ENCODE data around the gene VCL. TPM values are rescaled to one million over a fixed set of nuclear protein-coding genes. Genes with fewer than 3 reads are reported as not detected.

The VCL gene
- total RNA-seq, 1 experiment from 2014 or later = 106 TPM

DNA sequence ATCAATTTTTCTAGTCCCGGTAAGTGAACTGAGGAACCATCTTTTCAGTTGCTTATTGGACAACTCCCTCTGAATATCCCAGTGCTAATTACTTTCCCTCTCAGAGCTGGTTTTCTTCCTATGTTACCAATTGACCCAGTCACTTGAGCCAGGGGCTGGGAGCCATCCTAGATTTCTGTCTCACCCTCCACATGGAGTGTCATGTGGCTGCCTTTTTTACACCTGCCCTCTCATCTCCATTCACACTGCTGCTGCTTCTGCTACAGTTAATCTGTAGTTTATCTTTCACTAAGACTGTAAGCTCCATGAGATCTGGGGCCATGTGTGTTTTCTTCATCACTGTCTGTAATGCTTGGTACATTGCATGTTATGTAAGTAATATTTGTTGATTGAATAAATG is 35.8 kb downstream of the VCL start:
- intact Hi-C loops (cut with micrococcal nuclease) = no loop called here
- Histone ChIP-seq H3K36me3 (ENCODE audit: control insufficient read depth in 1 of 2, insufficient read depth in 2 of 2, low read length in 2 of 2) (peaks cover 0 to 3% of the 10 kb centered on the region in 2 experiments; a peak in 1 of 4 replicates), H3K79me2 (ENCODE audit: insufficient read depth, low read length) (peaks cover 81% of the 10 kb centered on the region), H4K20me1 (ENCODE audit: insufficient read depth) (no peaks in the 10 kb centered on the region), H3K4me2 (ENCODE audit: low read length) (no peak overlapping the region), H3K27me3 (ENCODE audit: insufficient read depth, low read length) (no peaks in the 10 kb centered on the region), H3K4me1 (ENCODE audit: control insufficient read depth in 1 of 2, insufficient read depth in 2 of 2, low read length in 2 of 2) (peaks cover 0 to 12% of the 10 kb centered on the region in 2 experiments; a peak in 3 of 4 replicates), H2AFZ (ENCODE audit: low read depth, low read length, poor library complexity, severe bottlenecking) (no peak overlapping the region), H3K9ac (ENCODE audit: low read length) (no peak overlapping the region), H3K9me3 (ENCODE audit: control insufficient read depth in 1 of 2, insufficient read depth in 1 of 2, low read depth in 1 of 2, low read length in 2 of 2) (no peaks in the 10 kb centered on the region), H3K27ac (ENCODE audit: low read depth, low read length) (no peak overlapping the region), H3K9me2 (ENCODE audit: insufficient read depth) (no peaks in the 10 kb centered on the region), H3K4me3 (replicated peaks in 1 of 2; ENCODE audit: low read depth in 1 of 2, low read length in 2 of 2) (no peak overlapping the region)
- RAD21 ChIA-PET (ENCODE audit: low non-redundant PET in 1 of 2, low total read pairs in 2 of 2, uncharacterized antibody in 2 of 2, unreplicated experiment in 2 of 2) = no interaction called here
- POLR2A ChIA-PET = no interaction called here
- no peak for DNase-seq (ENCODE audit: low read depth, low spot score)
- TF ChIP-seq YY1 (IDR thresholded peaks at IDR 0.05; ENCODE audit: extremely low read depth, insufficient replicate concordance, low read depth, low read length) (no peak), POLR2A (IDR thresholded peaks at IDR 0.05; ENCODE audit: borderline replicate concordance, extremely low read depth, insufficient read depth, insufficient read length) (no peak), CEBPB (IDR thresholded peaks at IDR 0.05; ENCODE audit: low read depth) (no peak)
- TF ChIP-seq, protein P1, sequence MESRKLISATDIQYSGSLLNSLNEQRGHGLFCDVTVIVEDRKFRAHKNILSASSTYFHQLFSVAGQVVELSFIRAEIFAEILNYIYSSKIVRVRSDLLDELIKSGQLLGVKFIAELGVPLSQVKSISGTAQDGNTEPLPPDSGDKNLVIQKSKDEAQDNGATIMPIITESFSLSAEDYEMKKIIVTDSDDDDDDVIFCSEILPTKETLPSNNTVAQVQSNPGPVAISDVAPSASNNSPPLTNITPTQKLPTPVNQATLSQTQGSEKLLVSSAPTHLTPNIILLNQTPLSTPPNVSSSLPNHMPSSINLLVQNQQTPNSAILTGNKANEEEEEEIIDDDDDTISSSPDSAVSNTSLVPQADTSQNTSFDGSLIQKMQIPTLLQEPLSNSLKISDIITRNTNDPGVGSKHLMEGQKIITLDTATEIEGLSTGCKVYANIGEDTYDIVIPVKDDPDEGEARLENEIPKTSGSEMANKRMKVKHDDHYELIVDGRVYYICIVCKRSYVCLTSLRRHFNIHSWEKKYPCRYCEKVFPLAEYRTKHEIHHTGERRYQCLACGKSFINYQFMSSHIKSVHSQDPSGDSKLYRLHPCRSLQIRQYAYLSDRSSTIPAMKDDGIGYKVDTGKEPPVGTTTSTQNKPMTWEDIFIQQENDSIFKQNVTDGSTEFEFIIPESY (IDR thresholded peaks at IDR 0.05; ENCODE audit: extremely low read depth, insufficient replicate concordance, low read length) = no peak
- CTCF ChIA-PET = no interaction called here
- no peak for ATAC-seq
- BruUV-seq (replicated peaks) = no TSS peak

DNA sequence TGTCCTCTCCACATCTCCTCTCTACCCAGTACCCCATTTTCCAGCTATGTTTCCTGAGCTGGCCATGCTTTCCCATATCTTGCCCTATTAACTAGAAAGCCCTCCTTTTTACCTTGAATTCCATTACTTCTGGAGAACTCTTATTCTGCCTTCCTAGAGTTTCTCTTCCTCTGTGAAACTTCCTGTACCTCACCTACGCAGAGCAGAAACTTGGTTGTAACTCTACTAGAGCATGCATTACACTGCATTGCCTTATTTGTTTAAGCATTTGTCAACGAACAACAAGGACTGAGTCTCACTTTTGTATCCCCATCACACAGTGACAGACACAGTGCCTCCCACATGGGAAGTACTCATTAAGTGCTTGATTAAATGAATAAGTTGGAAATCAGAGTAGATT is 36.4 kb downstream of the VCL start:
- Histone ChIP-seq H3K4me3 (replicated peaks in 1 of 2; ENCODE audit: low read depth in 1 of 2, low read length in 2 of 2) (no peak overlapping the region), H3K27me3 (ENCODE audit: insufficient read depth, low read length) (no peaks in the 10 kb centered on the region), H3K9me2 (ENCODE audit: insufficient read depth) (no peaks in the 10 kb centered on the region), H3K27ac (ENCODE audit: low read depth, low read length) (no peak overlapping the region), H3K36me3 (ENCODE audit: control insufficient read depth in 1 of 2, insufficient read depth in 2 of 2, low read length in 2 of 2) (peaks cover 0 to 3% of the 10 kb centered on the region in 2 experiments; a peak in 1 of 4 replicates), H3K4me1 (ENCODE audit: control insufficient read depth in 1 of 2, insufficient read depth in 2 of 2, low read length in 2 of 2) (peaks cover 2 to 14% of the 10 kb centered on the region in 2 experiments; a peak in 3 of 4 replicates), H4K20me1 (ENCODE audit: insufficient read depth) (no peaks in the 10 kb centered on the region), H3K79me2 (ENCODE audit: insufficient read depth, low read length) (peaks cover 78% of the 10 kb centered on the region), H3K9me3 (ENCODE audit: control insufficient read depth in 1 of 2, insufficient read depth in 1 of 2, low read depth in 1 of 2, low read length in 2 of 2) (no peaks in the 10 kb centered on the region), H3K9ac (ENCODE audit: low read length) (no peak overlapping the region), H2AFZ (ENCODE audit: low read depth, low read length, poor library complexity, severe bottlenecking) (no peak overlapping the region), H3K4me2 (ENCODE audit: low read length) (no peak overlapping the region)
- POLR2A ChIA-PET = no interaction called here
- RAD21 ChIA-PET (ENCODE audit: low non-redundant PET in 1 of 2, low total read pairs in 2 of 2, uncharacterized antibody in 2 of 2, unreplicated experiment in 2 of 2) = no interaction called here
- ATAC-seq = no peak
- no peak for TF ChIP-seq POLR2AphosphoS5 (IDR thresholded peaks at IDR 0.05; ENCODE audit: low read depth, low read length)
- TF ChIP-seq, protein P2, sequence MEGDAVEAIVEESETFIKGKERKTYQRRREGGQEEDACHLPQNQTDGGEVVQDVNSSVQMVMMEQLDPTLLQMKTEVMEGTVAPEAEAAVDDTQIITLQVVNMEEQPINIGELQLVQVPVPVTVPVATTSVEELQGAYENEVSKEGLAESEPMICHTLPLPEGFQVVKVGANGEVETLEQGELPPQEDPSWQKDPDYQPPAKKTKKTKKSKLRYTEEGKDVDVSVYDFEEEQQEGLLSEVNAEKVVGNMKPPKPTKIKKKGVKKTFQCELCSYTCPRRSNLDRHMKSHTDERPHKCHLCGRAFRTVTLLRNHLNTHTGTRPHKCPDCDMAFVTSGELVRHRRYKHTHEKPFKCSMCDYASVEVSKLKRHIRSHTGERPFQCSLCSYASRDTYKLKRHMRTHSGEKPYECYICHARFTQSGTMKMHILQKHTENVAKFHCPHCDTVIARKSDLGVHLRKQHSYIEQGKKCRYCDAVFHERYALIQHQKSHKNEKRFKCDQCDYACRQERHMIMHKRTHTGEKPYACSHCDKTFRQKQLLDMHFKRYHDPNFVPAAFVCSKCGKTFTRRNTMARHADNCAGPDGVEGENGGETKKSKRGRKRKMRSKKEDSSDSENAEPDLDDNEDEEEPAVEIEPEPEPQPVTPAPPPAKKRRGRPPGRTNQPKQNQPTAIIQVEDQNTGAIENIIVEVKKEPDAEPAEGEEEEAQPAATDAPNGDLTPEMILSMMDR (IDR thresholded peaks at IDR 0.05 in 2 of 3, conservative IDR thresholded peaks at IDR 0.05 in 1 of 3; ENCODE audit: borderline replicate concordance in 1 of 3, insufficient read depth in 1 of 3, low read depth in 2 of 3, low read length in 2 of 3) = no peak
- TF ChIP-seq, protein P3, sequence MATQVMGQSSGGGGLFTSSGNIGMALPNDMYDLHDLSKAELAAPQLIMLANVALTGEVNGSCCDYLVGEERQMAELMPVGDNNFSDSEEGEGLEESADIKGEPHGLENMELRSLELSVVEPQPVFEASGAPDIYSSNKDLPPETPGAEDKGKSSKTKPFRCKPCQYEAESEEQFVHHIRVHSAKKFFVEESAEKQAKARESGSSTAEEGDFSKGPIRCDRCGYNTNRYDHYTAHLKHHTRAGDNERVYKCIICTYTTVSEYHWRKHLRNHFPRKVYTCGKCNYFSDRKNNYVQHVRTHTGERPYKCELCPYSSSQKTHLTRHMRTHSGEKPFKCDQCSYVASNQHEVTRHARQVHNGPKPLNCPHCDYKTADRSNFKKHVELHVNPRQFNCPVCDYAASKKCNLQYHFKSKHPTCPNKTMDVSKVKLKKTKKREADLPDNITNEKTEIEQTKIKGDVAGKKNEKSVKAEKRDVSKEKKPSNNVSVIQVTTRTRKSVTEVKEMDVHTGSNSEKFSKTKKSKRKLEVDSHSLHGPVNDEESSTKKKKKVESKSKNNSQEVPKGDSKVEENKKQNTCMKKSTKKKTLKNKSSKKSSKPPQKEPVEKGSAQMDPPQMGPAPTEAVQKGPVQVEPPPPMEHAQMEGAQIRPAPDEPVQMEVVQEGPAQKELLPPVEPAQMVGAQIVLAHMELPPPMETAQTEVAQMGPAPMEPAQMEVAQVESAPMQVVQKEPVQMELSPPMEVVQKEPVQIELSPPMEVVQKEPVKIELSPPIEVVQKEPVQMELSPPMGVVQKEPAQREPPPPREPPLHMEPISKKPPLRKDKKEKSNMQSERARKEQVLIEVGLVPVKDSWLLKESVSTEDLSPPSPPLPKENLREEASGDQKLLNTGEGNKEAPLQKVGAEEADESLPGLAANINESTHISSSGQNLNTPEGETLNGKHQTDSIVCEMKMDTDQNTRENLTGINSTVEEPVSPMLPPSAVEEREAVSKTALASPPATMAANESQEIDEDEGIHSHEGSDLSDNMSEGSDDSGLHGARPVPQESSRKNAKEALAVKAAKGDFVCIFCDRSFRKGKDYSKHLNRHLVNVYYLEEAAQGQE (IDR thresholded peaks at IDR 0.05; ENCODE audit: low read depth) = no peak
- no TSS peak for BruUV-seq (replicated peaks)
- intact Hi-C loops (cut with micrococcal nuclease) = no loop called here
- CTCF ChIA-PET = interaction anchor here (1.3 to 1.5 kb wide), 2 partner anchors 8 to 14 kb away, joined by 3 to 4 read pairs; no protein-coding TSS in a partner anchor
- no peak for DNase-seq (ENCODE audit: low read depth, low spot score)

Data from HCT116 (cell line).